GM20431 (cell line): ENCODE measurements around the gene SETDB1.
"Not testable (repeated sequence)": the region's sequence is repeated elsewhere in the genome, so short reads cannot be mapped to it uniquely, and the experiment has no call there.

Source experiments
- in situ Hi-C: fragments of 300-500 bp; cut with MseI, MboI; formaldehyde crosslinking; loops from one replicate; pipeline ENCODE4 v1.15.0; 2020; ENCODE audit warnings: low sequenced_read_pairs; ENCODE audit not compliant: unreplicated experiment

SETDB1 gene

DNA sequence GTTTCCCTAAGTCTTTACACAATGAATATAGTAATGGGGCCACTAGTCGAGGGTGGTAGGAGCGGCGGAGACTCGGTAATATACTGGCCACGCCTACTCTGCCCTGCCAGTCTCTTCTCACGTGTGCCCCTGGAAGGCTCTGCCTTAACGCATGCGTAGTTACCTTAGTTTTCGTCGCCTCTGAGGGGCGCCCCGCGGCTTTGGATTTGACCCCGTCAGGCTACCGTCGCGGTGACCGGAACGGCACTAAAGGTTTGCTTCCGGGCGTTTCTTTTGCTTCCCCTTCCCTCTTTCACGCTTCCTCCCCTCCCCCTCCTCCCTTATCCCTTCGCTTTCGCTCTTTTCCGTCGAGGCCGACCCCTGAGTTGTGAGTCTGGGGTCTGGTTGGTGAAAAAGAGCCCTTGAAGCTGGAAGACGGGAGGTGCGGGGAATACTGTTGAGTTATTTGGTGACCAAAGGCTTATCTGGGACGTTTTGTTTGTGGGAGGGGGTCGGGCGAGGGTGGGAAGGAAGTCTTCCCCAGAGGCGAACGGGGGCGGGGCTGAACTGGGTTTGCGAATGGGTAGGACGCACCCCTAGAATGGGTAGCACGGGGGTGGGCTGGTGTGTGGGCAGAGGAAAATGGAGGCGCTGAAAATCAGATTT is at the start of gene SETDB1:
Gene SETDB1 (plus strand): TSS at position 267 of the 645 bp plus-strand sequence. CDS start 1,352 bp downstream, outside the sequence.
- in situ Hi-C loops, result no loop called here

DNA sequence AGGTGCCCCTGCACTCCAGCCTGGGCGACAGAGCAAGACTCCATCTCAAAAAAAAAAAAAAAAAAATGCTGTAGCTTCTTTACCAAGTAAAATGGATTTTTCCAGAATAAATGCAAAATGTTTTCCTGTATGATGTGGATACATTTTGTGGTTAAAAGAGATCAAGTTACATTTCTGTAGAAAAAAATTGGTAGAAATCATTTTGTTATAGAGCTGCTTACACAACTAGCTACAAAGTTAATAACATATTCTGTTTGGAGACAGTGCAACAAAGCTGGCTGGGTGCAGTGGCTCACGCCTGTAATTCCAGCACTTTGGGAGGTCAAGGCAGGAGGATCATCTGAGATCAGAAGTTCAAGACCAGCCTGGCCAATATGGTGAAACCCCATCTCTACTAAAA is 47.2 kb upstream of the SETDB1 start:
- in situ Hi-C loops, result not testable (repeated sequence)

DNA sequence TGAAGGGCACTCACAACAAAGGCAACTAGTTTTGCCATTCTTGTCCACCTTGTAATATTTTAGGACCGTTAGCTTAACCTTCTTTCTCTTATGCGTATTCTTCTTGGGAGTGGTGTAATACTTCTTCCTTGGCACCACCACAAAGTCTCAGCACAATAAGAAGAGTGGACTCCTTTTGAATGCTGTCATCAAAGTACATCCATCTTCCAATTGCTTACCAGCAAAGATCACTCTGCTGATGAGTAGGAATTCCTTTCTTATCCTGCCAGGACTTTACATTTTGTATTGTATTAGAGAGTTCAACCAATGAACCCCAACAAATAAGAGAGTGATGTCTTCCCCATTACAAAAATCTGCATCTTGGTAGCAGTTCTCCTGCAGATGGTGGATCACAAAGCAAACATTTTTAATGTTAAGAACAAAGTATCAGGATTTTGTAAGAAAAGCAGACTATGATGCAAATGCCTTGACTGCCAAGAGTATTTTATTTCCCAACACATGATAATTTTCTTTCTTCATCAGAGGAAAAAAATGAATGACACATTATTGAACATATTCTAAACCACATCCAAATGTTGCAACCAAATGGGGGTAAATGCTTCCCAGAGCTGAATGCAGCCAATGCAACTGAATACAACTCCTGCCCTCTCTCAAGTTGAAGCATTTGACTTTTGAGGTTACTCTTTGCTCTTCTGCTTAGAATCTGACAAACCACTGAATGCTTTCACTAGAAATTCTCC is 44.7 kb upstream of the SETDB1 start:
- in situ Hi-C loops, result no loop called here

- in situ Hi-C loops, result not testable (repeated sequence)
Measured at GRCh38 chr1:150883121-150883520, 43.0 kb upstream of the SETDB1 start.

GRCh38 chr1:150887018-150887417 is 39.1 kb upstream of the SETDB1 start, which contains the start of gene CTXND2:
Gene CTXND2, plus strand, starts transcription at chr1:150887136. Its CDS starts 25,179 bp downstream, at chr1:150912315.
- in situ Hi-C loops, result no loop called here

DNA sequence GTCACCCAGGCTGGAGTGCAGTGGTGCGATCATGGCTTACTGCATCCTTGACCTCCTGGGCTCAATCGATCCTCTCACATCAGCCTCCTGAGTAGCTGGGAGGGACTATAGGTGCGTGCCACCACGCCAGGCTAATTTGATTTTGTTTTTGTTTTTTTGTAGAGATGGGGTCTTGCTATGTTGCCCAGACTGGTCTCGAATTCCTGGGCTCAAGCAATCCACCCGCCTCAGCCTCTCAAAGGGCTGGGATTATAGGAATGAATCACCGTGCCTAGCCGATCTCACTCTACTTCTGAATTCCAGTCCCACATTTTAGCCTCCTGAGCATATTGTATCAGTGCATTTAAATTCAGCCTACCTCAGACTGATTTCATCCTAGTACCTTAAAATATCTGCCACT is 37.4 kb upstream of the SETDB1 start:
- in situ Hi-C loops, result no loop called here

DNA sequence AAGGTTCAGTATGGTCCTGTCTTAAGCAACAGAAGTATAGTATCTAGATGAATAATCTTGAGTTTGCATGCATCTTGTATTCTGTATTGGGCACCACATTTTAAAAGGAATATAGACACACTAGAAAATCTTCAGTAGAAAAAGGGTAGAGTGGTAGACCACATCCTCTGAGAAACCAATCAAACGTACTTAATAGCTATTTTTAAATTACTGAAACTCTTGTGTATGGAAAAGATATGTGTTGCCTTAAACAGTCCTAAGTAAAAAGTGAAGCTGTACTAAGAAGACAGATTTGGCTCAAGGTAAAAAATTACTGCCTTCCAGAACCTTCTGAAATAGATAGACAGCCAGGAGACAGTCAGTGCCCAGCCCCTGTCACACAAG is 36.1 kb upstream of the SETDB1 start:
- in situ Hi-C loops, result no loop called here

DNA sequence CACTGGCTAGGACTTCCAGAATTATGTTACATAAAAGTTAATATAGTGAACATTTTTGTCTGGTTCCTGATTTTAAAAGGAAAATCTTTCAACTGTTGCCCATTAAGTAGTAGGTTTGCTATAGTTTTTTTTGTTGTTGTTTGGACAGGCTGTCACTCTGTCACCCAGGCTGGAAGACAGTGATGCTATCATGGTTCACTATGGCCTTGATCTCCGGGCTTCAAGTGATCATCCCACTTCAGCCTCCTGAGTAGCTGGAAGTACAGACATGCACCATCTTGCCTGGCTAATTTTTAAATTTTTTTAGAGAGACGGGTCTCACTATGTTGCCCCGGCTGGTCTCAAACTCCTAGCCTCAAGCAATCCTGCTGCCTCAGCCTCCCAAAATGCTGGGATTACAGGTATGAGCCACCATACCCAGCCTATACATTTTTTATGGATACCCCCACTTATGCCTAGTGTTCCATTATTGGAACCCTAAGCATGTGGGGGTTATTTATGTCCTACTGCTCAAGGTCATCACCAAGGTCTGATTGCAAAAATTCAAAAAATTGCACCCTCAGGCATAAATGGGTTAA is 32.7 kb upstream of the SETDB1 start:
- in situ Hi-C loops, result no loop called here

GRCh38 chr1:150895618-150896017 is 30.5 kb upstream of the SETDB1 start:
- in situ Hi-C loops, result no loop called here

DNA sequence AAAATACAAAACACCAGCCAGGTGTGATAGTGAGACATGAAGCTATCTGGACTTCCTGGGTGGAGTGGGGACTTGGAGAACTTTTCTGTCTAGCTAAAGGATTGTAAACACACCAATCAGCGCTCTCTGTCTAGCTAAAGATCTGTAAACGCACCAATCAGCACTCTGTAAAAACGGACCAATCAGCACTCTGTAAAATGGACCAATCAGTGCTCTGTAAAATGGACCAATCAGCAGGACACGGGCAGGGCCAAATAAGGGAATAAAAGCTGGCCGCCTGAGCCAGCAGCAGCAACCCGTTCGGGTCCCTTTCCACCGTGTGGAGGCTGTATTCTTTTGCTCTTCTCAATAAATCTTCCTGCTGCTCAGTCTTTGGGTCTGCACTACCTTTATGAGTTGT is 26.4 kb upstream of the SETDB1 start:
- in situ Hi-C loops, result not testable (repeated sequence)

- in situ Hi-C loops, result no loop called here
Measured at GRCh38 chr1:150902346-150902745, 23.8 kb upstream of the SETDB1 start.

GRCh38 chr1:150902751-150903150 is 23.4 kb upstream of the SETDB1 start:
- in situ Hi-C loops, result no loop called here

DNA sequence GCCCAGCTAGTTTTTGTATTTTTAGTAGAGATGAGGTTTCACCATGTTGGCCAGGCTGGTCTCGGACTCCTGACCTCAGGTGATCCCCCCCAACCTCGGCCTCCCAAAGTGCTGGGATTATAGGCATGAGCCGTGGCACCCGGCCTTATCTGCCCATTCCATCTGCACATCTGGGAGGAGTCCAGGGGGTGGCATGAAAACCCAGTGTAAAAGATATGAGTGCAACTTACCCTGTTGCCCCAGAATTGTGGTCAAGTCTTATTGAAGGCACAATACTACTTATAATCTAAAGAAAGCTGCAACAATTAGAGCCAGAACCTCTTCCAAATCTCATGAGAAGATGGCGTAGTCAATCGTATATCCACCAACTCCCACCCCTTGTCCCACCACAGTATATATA is 20.9 kb upstream of the SETDB1 start:
- in situ Hi-C loops, result no loop called here

DNA sequence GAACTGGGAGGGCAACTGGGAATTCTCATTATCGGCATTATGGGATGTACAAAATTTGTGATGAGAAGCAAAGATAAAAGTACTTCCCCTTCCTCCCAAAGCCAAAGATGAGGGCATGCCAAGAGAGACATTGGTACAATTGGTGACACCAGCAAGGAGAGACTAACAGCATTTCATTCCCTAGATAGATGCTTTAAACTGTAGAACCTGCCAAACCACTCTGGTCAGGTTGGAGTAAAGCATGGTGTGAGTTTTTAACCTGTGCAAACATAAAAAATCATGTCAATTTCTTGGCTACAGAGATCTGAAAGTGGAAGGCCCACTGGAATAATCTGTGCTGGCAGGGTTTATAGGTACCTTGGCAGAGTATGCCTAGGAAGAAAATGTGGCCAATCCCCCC is 19.8 kb upstream of the SETDB1 start:
- in situ Hi-C loops, result no loop called here

- in situ Hi-C loops, result no loop called here
Measured at GRCh38 chr1:150906813-150907212, 19.4 kb upstream of the SETDB1 start.

DNA sequence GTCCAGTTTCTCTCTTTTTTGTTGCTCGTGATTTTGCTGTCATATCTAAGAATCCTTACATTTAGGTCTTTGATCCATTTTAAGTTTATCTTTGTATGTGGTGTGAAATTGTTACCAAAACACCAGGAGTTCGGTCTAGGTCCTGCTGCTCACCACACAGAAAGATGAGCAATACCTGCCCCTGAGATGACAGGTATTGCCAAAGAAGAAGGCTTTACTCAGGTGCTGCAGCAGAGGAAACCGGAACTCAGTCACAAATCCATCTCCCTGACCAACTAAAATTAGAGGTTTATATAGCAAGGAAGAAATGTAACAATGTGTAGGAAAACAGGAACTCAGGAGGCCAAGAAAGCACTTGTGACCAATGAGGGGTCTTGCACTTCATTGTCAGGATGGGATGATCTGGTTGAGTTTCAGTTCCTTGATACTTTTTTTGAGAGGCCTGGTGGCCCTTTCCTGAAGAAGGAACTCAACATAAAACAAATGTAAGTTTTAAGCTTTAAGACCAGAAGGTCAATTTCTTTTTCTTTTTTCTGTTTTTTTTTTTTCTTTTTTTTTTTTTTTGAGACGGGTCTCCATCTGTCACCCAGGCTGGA is 16.5 kb upstream of the SETDB1 start:
- in situ Hi-C loops, result no loop called here

GRCh38 chr1:150912623-150913022 is 13.5 kb upstream of the SETDB1 start:
- in situ Hi-C loops, result no loop called here

- in situ Hi-C loops, result no loop called here
Measured at GRCh38 chr1:150917387-150917786, 8.8 kb upstream of the SETDB1 start.

DNA sequence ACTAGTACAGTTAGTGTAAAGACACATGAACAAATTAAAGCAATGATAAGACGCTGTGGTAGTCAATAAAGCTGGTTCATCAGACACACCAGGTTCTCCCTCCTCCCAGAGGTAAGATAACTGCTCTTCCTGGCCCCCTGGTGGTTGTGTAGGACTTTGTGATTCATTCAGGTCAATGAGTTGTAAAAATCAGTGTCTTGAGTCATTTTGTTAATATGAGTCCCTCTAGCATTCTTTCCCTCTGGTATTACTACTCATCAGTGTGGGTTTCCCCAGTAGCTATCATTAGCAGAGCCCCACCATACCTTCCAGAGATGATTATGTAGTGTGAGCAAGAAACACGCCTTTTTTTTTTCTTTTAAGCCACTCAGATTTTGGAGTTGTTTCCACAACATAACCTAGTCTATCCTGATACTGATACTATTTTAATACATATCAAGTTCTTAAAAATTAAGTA is 3.6 kb upstream of the SETDB1 start:
- in situ Hi-C loops, result no loop called here

DNA sequence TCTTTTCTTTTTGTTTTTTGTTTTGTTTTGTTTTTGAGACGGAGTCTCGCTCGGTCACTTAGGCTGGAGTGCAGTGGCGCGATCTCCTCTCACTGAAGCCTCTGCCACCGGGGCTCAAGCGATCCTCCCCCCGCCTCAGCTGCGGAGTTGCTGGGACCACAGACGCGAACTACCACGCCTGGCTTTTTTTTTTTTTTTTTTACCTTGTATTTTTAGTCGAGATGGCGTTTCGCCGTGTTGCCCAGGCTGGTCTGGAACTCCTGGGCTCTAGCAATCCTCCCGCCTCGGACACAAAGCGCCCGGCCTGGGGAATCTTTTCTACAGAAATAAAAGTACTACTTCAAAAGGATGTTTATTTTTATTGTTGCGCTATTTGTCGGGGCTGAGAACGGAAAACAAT is 1.1 kb upstream of the SETDB1 start:
- in situ Hi-C loops, result no loop called here

DNA sequence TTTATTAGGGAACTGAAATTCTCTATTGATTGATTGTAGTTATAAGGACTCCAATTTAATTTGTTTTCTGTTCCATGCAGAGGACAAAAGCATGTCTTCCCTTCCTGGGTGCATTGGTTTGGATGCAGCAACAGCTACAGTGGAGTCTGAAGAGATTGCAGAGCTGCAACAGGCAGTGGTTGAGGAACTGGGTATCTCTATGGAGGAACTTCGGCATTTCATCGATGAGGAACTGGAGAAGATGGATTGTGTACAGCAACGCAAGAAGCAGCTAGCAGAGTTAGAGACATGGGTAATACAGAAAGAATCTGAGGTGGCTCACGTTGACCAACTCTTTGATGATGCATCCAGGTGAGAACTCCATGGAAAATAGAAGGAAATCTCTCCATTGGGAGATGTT is 1.5 kb downstream of the SETDB1 start:
- in situ Hi-C loops, result no loop called here
